Neural progenitor cell (in vitro differentiated cells): Measurements from ENCODE around the gene CMTM4. TPM values are rescaled to one million over a fixed set of nuclear protein-coding genes. Genes with fewer than 3 reads are reported as not detected.

Source experiments
- DNase-seq: peaks from one replicate; pipeline ENCODE4 v3.0.0-alpha.2; 2016; ENCODE audit warnings: low spot score
- H2AFZ ChIP-seq: fragments of 200-600 bp; sonication (generic); replicated peaks from 2 replicates; pipeline ENCODE4 v1.6.1; 2016; ENCODE audit warnings: antibody characterized with exemption
- H3F3A ChIP-seq: fragments of 200-600 bp; sonication (generic); 2 replicates; pipeline ENCODE4 v1.6.1; 2016; ENCODE audit warnings: antibody characterized with exemption, low read depth
- H3K27ac ChIP-seq: fragments of 200-600 bp; sonication (generic); 2 replicates; pipeline ENCODE4 v1.5.1; 2016; ENCODE audit warnings: mild to moderate bottlenecking
- H3K27me3 ChIP-seq: fragments of 200-600 bp; sonication (generic); 2 replicates; pipeline ENCODE4 v1.6.1; 2016; ENCODE audit warnings: mild to moderate bottlenecking, moderate library complexity
- H3K36me3 ChIP-seq: fragments of 200-600 bp; sonication (generic); 2 replicates; pipeline ENCODE4 v1.5.1; 2016
- H3K4me1 ChIP-seq: fragments of 200-600 bp; sonication (generic); 2 replicates; pipeline ENCODE4 v1.6.1; 2016; ENCODE audit warnings: mixed run types
- H3K4me2 ChIP-seq: fragments of 200-600 bp; sonication (generic); 2 replicates; pipeline ENCODE4 v1.6.1; 2016
- H3K4me3 ChIP-seq: fragments of 200-600 bp; sonication (generic); 2 replicates; pipeline ENCODE4 v1.5.1; 2016
- H3K79me2 ChIP-seq: fragments of 200-600 bp; sonication (generic); 2 replicates; pipeline ENCODE4 v1.6.1; 2016; ENCODE audit warnings: low read depth
- H3K9ac ChIP-seq: fragments of 200-600 bp; sonication (generic); 2 replicates; pipeline ENCODE4 v1.6.1; 2016
- H3K9me3 ChIP-seq: fragments of 200-600 bp; sonication (generic); 2 replicates; pipeline ENCODE4 v1.5.1; 2016; ENCODE audit warnings: low read depth
- H4K20me1 ChIP-seq: fragments of 200-600 bp; sonication (generic); 2 replicates; pipeline ENCODE4 v1.6.1; 2016; ENCODE audit warnings: low read depth
- H3K27ac Mint-ChIP-seq: 3 replicates; pipeline ENCODE4 v1.8.0; 2021; ENCODE audit warnings: mixed read lengths
- H3K27me3 Mint-ChIP-seq: 2 replicates; pipeline ENCODE4 v1.8.0; 2022; ENCODE audit warnings: low read depth, mild to moderate bottlenecking, inconsistent platforms, moderate library complexity, mixed read lengths; ENCODE audit not compliant: insufficient read depth
- H3K36me3 Mint-ChIP-seq: 3 replicates; pipeline ENCODE4 v1.8.0; 2021; ENCODE audit warnings: mixed read lengths
- H3K4me1 Mint-ChIP-seq: 3 replicates; pipeline ENCODE4 v1.8.0; 2021; ENCODE audit warnings: mixed read lengths
- H3K4me3 Mint-ChIP-seq: 3 replicates; pipeline ENCODE4 v1.8.0; 2021; ENCODE audit warnings: mild to moderate bottlenecking, moderate library complexity, mixed read lengths
- H3K9me3 Mint-ChIP-seq: 3 replicates; pipeline ENCODE4 v1.8.0; 2020; ENCODE audit warnings: mixed read lengths
- CTCF ChIP-seq: fragments of 200-600 bp; sonication (generic); IDR thresholded peaks from 2 replicates; pipeline ENCODE4 v1.5.1; 2017; ENCODE audit warnings: antibody characterized with exemption, mild to moderate bottlenecking
- EZH2 ChIP-seq: fragments of 200-600 bp; sonication (generic); IDR thresholded peaks from 2 replicates; pipeline ENCODE4 v1.6.1; 2017; ENCODE audit warnings: antibody characterized with exemption, mild to moderate bottlenecking, moderate library complexity
- EZH2phosphoT487 ChIP-seq: fragments of 200-600 bp; sonication (generic); IDR thresholded peaks from 2 replicates; pipeline ENCODE4 v1.6.1; 2017; ENCODE audit warnings: antibody characterized with exemption
- total RNA-seq: library from RNA; depleted of rRNA; stranded (reverse); fragments of >200 nt; gene quantifications from 2 replicates; pipeline ENCODE4 v1.2.3, GENCODE V29; 2015; ENCODE audit warnings: low replicate concordance

CMTM4 gene
- total RNA-seq, 1 donor from 2014 or later, result 25.9 TPM

DNA sequence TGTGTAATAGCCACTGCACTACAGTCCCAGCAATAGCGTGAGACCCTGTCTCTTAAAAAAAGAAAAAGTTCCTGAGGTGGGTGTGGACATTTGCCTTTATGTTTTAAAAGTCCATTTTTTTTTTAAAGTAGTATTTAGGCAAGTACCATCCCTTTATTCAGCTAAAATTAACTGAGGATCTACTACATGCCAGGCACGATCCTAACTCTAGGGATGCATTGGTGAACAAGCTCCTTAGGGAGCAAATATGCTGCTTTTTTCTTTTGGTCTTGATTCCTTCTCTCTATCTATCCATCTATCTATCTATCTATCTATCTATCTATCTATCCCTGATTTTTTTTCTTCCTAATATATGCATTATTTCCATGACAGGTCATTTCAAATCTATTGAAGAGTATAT, 47.4 kb downstream of the CMTM4 start:
- Histone ChIP-seq H2AFZ (no peak overlapping the region), H3K27ac (no peak overlapping the region), H3K4me1 (peaks cover 15% of the 10 kb centered on the region), H3K9me3 (no peaks in the 10 kb centered on the region), H3F3A (peaks cover 4% of the 10 kb centered on the region), H3K36me3 (no peaks in the 10 kb centered on the region), H3K4me3 (no peak overlapping the region), H3K9ac (no peak overlapping the region), H3K4me2 (no peak overlapping the region), H3K27me3 (no peaks in the 10 kb centered on the region), H3K79me2 (no peaks in the 10 kb centered on the region), H4K20me1 (no peaks in the 10 kb centered on the region)
- peaks cover 11% of the 10 kb centered on the region for H3K4me1 Mint-ChIP-seq
- no peak for TF ChIP-seq CTCF
- no peak for TF ChIP-seq EZH2phosphoT487
- no peak for TF ChIP-seq EZH2
- H3K27me3 Mint-ChIP-seq, result peaks cover 2% of the 10 kb centered on the region
- H3K4me3 Mint-ChIP-seq, result no peak overlapping the region
- H3K36me3 Mint-ChIP-seq, result no peaks in the 10 kb centered on the region
- no peaks in the 10 kb centered on the region for H3K9me3 Mint-ChIP-seq
- DNase-seq, result no peak
- no peak overlapping the region for H3K27ac Mint-ChIP-seq

GRCh38 chr16:66647866-66648265, 48.7 kb downstream of the CMTM4 start:
- peaks cover 11% of the 10 kb centered on the region for H3K4me1 Mint-ChIP-seq
- no peaks in the 10 kb centered on the region for H3K9me3 ChIP-seq
- no peaks in the 10 kb centered on the region for H3K79me2 ChIP-seq
- H3K4me3 ChIP-seq, result no peak overlapping the region
- no peak overlapping the region for H3K9ac ChIP-seq
- no peaks in the 10 kb centered on the region for H3K36me3 ChIP-seq
- H3K27ac ChIP-seq, result no peak overlapping the region
- no peak overlapping the region for H3K27ac Mint-ChIP-seq
- no peaks in the 10 kb centered on the region for H3K27me3 ChIP-seq
- no peak overlapping the region for H2AFZ ChIP-seq
- no peak for DNase-seq
- H3K9me3 Mint-ChIP-seq, result no peaks in the 10 kb centered on the region
- H4K20me1 ChIP-seq, result no peaks in the 10 kb centered on the region
- TF ChIP-seq CTCF (no peak), EZH2phosphoT487 (no peak), EZH2 (no peak)
- no peak overlapping the region for H3K4me3 Mint-ChIP-seq
- peaks cover 2% of the 10 kb centered on the region for H3K27me3 Mint-ChIP-seq
- peaks cover 15% of the 10 kb centered on the region for H3K4me1 ChIP-seq
- peaks cover 4% of the 10 kb centered on the region for H3F3A ChIP-seq
- H3K36me3 Mint-ChIP-seq, result no peaks in the 10 kb centered on the region
- H3K4me2 ChIP-seq, result no peak overlapping the region

DNA sequence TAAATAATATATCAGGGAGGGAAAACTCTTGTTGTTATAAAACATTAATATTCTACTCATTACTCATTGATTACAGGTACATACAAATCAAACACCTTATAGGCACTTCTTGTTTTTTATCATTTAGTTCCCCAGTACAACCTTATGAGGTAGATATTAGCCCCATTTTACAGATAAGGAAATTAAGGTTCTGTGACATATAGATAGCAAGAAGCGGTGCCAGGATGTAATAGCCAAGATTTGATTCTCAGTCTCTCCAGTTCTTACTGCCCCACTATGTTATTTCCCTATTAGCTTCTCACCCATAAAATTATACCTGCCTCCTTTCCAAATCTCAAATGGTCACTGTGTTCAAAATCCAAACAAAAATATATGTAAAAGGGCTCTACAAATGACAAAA, 55.2 kb downstream of the CMTM4 start:
- Histone ChIP-seq H3K27me3 (no peaks in the 10 kb centered on the region), H3K27ac (no peak overlapping the region), H3K9me3 (no peaks in the 10 kb centered on the region), H2AFZ (no peak overlapping the region), H3K4me2 (no peak overlapping the region), H4K20me1 (no peaks in the 10 kb centered on the region), H3K36me3 (no peaks in the 10 kb centered on the region), H3K4me1 (no peaks in the 10 kb centered on the region), H3K9ac (no peak overlapping the region), H3F3A (no peaks in the 10 kb centered on the region), H3K79me2 (no peaks in the 10 kb centered on the region), H3K4me3 (no peak overlapping the region)
- Mint-ChIP-seq H3K36me3 (no peaks in the 10 kb centered on the region), H3K27ac (no peak overlapping the region), H3K4me1 (no peaks in the 10 kb centered on the region), H3K9me3 (no peaks in the 10 kb centered on the region), H3K27me3 (no peaks in the 10 kb centered on the region), H3K4me3 (no peak overlapping the region)
- no peak for DNase-seq
- no peak for TF ChIP-seq EZH2phosphoT487
- TF ChIP-seq CTCF, result no peak
- TF ChIP-seq EZH2, result no peak
